GM12891 (cell line): ENCODE data around the gene CD164L2.

Experiments used
- PAX5 ChIP-seq: IDR thresholded peaks from 2 replicates; pipeline ENCODE4 v1.6.1; 2011; ENCODE audit warnings: low read length, moderate library complexity, mild to moderate bottlenecking; ENCODE audit not compliant: insufficient read depth, severe bottlenecking
- POLR2A ChIP-seq: IDR thresholded peaks from 2 replicates; pipeline ENCODE4 v1.6.1; 2011; ENCODE audit warnings: low read depth, low read length, control low read depth
- POLR2AphosphoS5 ChIP-seq: IDR thresholded peaks from 2 replicates; pipeline ENCODE4 v1.6.1; 2011; ENCODE audit warnings: low read depth, low read length, control low read depth
- SPI1 ChIP-seq: IDR thresholded peaks from 2 replicates; pipeline ENCODE4 v1.6.1; 2011; ENCODE audit warnings: low read depth, low read length, control low read depth

GRCh38 chr1:27400963-27401341 is 17.8 kb upstream of the CD164L2 start:
- 0 out of 2 replicates have a peak, but pooled peaks have one; percentile 24 for TF ChIP-seq POLR2AphosphoS5
- TF ChIP-seq POLR2A, result 0 out of 2 replicates have a peak, but pooled peaks have one; percentile 29
- TF ChIP-seq PAX5, result no peak
- TF ChIP-seq SPI1, result no peak
